Activated naive CD4-positive, alpha-beta T cell treated with anti-CD3 and anti-CD28 coated beads, Interleukin-2, amount 50 U/mL, for 16 hours (primary cell): Measurements from ENCODE around the gene MED27.

Experiments
- DNase-seq: peaks from one replicate; pipeline ENCODE4 v3.0.0-alpha.2; 2020

The MED27 gene

DNA sequence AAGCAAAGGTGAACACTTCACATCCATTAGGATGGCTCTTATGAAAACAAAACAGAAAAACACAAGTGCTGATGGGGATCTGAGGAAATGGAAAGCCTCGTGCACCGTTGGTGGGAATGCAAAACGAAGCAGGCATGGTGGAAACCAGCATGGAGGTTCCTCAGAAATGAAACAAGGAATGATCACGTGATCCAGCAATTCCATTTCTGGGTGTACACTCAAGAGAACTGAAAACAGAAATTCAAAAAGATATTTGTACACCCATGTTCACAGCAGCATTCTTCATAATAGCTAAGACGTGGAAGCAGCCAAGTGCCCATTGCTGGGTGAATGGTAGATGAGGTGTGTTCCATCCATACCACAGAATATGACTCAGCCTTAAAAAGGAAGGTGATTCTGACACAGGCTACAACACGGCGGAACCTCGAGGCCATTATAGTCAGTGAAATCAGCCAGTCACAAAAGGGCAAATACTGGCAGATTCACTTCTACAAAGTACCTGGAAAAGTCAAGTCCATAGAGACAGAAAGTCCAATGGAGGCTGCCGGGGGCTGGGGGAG, 252.6 kb downstream of the MED27 start:
- DNase-seq = no peak

DNA sequence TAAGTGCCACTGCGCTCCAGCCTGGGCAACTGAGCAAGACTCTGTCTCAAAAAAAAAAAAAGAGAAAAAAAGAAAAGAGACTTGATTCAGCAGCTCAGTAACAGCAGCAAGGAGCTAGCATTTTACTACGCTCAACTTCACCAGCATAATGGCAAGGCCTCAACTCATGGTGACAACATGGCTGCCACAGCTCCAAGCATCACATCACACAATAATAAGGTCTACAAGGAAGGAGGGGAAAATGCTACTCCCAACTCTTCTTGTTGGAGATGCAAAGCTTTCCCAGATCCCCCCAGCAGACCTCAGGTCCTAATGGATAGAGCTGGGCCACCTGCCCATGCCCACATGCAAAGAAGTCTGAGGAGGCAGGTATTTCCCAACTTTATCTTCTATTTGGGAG, 253.6 kb downstream of the MED27 start:
- no peak for DNase-seq

DNA sequence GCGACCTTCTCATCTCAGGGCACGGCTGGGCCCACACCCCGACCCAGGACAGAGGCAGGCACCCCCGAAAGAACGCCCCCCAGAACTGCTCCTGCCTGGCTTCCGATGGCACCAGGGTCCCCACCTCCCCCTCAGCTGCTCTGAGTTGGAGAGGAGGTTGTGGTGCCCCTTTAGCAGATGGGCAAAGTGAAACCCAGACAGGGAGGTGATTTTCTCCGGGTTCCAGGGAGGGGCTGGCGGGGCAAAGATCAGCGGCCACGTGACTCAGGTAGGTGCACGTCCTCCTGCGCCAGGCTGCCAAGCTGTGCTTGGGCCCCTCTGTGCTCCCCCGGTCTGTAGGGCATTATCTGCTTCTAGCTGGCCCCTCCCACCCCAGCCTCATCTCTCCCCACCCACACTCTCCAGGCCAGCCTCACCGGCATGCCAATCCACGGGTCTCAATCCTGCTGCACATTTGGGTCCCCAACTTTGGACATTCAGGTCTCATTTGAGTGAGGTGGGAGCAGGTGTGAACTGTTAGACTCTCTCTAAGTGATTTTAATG, 254.6 kb downstream of the MED27 start:
- no peak for DNase-seq

DNA sequence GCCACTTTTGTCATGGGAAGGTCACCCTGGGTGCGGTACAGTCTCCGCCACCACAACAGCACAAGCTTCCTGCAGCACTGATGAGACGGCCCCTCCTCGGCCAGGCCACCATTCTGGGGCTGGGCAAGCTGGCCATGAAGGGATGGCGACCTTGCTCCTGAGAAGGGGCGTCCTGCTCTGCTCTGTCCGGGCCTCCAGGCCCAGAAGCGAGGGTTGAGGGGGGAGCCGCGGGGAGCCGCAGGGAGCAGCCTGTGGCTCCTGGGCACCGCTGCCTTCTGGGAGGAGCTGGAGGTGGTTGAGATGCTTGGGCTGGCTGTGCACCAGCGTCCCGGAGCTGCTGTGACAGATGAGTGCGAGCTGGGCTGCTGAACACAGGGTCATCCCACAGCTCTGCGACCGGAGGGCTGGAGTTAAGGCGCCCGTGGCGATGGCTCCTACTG, 255.5 kb downstream of the MED27 start:
- DNase-seq = no peak

DNA sequence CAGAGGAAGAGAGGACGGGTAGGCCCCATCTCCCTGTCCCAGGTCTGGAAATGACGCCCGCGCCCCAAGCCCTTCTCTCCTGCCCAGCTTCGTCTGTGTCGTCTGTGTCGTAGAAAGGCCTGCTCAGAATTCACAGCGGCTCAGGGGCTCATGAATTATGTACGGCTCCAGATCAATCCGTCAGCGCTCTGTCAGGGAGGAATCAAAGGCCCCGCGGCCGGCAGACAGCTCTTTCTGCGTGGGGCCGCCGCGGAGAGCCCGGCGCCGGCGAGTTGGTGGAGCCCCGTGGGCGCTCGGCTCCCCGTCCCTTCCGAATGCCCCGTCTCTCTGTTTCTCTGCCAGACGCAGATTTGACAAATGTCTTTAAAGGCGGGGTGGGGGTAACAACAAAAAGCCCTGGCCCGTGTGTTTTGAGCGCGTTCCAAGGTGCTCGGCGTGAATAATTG, 255.9 kb downstream of the MED27 start:
- no peak for DNase-seq

DNA sequence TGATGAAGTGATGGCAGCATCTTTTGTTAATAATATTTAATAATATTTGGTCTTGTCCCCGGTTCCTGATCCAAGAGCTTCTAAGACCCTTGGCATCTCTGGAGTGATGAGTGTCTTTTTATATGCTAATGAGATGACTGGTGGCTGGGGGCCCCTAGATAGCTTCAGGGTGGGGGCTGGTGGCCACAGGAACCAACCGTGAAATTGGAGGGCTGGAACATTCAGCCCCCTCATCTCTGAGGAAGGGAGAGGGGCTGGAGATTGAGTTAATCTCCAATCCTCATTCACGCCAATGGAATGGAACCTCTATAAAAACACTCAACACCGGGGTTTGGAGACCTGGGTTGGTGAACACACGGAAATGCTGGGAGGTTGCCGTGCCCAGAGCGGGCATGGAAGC, 261.6 kb downstream of the MED27 start:
- no peak for DNase-seq

DNA sequence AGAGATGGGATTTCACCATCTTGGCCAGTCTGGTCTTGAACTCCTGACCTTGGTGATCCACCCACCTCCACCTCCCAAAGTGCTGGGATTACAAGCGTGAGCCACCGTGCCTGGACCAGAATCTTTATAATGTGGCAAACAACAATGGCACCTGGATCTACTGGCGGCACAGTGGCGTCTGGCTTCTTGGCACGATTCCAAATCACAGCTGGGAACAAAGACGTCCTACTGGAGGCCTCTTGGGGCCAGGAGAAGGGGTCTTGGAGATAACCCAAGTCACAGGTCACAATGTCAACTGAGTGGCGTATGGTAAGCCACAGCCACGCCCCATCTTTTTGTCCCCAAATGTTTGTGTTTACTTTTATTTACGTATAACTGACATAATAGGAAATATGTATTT, 262.0 kb downstream of the MED27 start:
- DNase-seq = no peak

DNA sequence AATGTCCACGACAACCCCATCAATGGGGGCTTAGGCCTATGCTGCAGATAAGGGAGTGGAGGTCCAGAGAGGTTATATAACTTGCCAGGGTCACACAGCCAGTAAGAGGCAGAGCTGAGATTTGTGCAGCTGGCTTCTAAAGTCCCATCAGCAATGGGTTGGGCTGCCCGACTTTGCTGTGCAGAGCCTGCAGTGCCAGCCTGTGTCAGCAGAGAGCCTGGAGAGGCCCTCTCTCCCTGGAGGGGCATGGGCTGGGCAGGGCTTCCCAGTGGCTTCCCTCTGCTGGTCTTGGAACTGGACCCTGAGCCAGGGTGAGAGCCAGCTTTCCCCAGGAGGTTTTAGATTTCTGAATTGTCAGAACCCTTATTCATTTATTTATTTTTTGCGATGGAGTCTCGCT, 262.6 kb downstream of the MED27 start:
- no peak for DNase-seq

DNA sequence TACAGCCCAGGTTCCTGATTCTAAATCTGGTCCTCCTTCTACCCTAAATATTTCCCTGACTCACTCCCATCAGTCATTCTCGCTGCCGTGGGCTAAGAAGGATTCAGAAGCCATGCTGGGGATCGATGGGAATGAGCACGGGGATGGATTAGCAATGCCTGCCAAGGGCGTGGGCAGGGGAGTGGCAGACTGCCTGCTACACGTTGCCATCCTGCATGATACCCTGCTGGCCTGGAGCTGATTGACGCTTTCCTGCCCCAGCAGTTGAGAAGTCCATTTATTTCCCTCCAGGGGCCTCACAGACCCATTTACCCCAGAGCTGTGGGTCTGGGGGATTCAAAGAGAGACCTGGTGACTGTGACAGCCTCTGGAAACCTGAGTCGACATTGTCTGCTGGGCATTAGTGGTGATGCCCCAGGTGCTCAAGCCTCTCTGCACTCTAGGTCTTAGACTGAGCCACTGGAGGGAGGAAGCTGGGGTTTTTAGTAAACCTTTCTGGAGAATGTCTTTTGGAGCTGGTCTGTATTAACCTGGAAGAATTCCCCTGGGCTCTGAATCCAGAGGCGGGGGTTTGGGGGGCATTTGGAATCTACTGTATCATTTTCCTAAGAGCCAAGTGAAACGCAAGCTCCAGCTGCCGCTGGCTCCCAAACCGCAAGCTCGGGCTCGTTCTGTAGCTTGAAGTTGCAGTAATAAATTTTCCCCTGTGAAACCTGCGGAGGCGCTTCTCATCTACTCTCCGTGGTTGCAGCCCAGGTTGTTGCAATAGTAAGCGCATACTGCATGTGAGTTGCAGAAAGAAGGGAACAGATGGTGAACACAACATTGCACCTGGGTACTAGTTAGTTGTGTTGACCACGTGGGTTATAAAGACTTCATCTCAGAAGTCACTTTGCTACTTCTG, 263.4 kb downstream of the MED27 start:
- no peak for DNase-seq

DNA sequence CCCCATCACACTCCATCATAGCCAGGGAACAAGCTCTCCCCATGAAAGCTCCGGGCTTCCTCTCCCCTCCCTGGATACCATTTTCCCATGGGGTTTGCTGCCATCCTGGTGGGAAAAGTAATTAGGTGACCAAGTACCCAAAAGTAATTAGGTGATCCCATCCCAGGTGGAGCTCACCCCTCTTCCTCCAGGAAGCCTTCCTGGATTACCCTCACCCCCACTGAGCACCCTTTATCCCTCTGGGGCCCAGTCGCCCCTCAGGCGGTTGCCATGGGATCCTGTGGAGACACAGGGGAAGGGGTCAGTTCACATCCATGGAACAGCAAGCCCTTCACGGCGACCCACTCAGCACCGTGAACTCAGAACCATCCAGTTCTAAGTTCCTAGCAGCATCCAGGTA, 265.0 kb downstream of the MED27 start:
- no peak for DNase-seq

DNA sequence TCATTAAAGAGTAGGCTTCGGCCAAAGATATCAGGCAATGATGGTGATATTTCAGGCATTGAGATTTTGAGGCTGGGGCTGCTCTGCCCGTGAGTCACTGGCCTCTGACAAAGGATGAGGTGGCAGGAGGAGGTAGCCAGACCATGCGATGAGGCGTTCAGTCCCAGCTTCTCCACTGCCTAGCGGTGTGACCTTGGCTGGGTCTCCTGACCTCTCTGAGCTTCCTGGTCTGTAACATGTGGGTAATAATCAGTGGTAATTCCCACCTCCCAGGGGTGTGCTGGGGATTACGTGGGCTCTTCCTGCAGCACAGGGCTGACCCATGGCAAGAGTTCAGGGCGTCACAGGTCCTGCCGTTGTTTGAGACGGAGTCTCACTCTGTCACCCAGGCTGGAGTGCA, 266.6 kb downstream of the MED27 start:
- DNase-seq = no peak

DNA sequence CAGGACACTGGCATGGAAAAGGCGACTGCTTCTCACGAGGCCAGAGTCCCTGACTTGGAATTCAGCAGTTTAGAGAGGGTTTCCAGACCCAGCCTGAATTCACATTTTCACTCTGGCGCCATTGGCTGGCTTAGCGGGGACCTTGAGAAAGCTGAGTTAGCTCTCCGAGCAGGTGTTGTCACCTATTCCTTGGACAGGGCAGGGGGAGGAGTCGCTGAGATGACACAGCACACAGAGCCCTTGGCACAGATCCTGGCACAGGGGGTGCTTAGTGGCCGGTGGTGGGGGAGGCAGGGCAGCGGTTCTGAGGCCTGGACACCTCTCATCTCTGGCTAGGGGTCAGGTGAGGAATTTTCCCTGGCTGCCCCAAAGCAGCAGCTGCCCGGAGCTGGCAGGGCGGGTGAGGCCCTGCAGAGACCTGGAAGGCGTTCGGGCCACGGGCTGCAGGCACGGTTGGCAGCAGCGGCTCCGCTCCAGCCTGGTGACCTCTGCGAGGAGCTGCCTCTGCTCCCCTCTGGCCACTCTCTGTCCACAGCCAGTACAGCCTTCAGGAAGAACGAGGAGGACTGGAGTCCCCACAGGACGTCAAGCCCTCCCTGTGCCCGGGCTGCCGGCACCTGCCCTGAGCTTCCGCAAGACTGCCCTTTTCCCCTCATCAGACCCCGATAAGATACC, 267.4 kb downstream of the MED27 start:
- DNase-seq = no peak

DNA sequence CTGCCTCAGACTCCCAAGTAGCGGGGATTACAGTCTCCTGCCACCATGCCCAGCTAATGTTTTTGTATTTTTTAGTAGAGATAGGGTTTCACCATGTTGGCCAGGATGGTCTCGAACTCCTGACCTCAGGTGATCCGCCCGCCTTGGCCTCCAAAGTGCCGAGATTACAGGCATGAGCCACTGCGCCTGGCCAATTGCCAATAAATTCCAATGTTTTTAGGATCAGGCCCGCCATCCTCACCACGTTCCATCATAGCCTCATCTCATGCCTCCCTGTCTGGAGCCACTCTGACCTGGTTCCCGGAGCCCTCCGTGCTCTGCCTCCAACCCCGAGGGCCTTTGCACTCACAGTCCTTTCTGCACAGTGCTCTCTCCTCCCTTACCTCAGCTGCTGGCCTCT, 268.3 kb downstream of the MED27 start:
- no peak for DNase-seq

DNA sequence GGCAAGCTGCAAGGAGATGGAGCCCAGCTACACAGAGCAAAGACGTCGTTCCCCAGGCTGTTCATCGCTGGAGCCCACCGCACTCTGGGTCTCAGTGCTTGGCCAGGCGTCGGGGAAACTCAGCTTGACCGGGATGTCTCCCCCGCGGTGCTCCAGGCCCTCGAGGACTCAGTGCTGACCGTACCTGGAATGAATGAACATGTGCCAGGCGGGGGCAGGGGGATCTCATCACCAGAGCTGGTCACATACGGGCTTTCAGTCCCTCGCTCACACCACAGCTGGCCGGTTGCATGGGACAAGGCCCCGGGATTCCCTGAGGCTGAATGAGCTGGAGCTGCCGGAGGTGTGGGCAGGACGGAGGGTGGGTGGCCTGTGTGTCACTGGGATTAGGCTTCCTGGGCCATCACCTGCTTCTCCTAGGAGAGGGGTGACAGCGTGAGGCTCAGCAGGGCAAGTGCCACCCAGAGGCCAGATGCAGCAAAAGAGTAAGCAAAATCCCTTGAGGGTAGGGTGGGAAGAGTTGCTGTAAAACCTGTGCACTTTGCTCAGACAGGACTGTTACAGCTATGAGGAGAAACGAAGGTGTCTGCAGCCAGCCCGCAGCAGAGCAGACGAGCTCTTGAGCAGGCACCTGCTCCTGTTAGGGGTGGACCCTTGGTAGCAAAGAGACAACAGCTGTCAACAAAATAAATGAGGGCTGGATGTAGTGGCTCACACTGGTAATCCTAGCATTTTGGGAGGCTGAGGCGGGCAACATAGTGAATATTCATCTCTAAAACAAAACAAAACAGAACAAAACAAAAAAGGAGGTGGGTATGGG, 269.1 kb downstream of the MED27 start:
- no peak for DNase-seq
